GM19238 (cell line): ENCODE data around the gene AFF4.
A peak's percentile ranks its signal among the peaks of the same experiment; 100 is the strongest.

Experiments
- DNase-seq: peaks from one replicate; pipeline ENCODE4 v3.0.0; 2011; ENCODE audit warnings: low spot score; ENCODE audit not compliant: insufficient read length

Gene AFF4

DNA sequence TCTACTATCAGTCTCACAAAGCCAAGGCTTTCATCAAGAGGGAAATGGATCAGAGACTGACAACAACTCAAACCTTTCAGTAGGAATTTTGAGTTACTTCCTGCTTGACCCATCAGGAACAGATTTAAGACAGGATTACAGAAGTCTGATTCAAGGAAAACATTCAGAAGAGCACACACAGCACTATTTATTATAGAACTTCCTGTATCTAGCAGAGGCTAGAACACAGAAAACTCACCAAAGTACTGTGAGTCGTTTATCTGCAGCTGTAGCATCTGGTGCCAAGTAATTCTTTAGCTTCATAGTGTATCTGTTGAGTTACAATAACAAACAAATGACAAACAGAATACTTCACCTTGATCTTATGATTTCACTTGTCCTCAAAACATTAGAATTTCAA is 76.2 kb downstream of the AFF4 start:
- no peak for DNase-seq

DNA sequence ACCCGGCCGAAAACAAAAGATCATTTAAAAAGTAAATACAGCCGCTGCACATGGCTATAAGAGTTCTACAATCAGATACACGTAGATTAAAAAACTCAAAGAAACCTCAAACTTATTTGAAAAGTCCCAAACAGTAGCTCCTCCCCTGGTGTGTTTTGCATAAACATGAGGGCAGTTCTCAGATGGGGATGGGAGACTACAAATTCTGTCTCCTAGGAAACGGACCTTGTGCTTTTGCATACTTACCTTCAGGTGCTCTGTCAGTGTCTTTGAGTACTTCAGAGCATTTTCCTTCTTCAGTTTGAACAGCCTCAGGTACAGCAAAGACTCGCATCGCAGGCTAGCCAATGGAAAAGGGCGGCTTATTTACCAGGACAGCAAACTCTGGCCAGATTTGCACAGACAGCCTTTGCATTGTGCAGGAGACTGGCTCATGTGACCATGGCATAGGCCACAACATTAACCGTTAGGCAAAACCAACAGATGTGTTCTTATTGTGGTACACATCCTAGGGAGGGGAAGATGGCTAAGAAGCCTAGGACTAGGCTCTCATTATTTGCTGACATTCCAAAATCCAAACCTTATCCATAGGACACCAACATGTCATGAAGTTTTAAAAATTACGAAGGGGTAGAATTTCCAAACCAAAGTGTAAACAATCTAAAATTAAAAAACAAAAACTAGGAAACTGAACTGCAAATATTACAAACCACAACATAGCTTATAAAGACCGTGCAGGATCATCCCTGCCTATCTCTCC is 77.2 kb downstream of the AFF4 start:
- DNase-seq, result no peak

GRCh38 chr5:132884548-132884947 is 78.9 kb downstream of the AFF4 start:
- no peak for DNase-seq

- no peak for DNase-seq
Observed at GRCh38 chr5:132883261-132883834, 80.1 kb downstream of the AFF4 start.

DNA sequence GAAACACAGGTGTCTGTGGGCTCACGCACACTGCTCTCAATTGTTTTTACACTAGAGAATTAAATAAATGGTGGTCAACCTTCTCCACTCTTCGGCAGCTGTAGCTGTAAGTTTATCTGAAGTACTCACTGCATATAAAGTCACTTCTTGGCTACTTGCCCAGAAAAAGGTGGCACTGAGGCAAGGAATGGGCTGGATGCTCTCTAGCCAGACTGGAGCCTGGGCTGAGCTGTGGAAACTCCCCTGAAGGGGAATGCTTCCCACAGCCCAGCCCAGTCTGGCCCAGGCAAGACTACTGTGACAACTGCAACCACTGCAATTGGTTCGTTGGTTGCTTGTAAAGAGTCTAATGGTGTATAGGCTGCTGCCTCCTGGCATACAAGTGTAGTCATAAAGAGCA is 85.5 kb downstream of the AFF4 start:
- DNase-seq, result no peak

GRCh38 chr5:132877466-132877865 is 86.0 kb downstream of the AFF4 start:
- no peak for DNase-seq

- DNase-seq, result no peak
Observed at GRCh38 chr5:132876020-132876759, 87.2 kb downstream of the AFF4 start.

GRCh38 chr5:132873930-132874271 is 89.5 kb downstream of the AFF4 start:
- no peak for DNase-seq

DNA sequence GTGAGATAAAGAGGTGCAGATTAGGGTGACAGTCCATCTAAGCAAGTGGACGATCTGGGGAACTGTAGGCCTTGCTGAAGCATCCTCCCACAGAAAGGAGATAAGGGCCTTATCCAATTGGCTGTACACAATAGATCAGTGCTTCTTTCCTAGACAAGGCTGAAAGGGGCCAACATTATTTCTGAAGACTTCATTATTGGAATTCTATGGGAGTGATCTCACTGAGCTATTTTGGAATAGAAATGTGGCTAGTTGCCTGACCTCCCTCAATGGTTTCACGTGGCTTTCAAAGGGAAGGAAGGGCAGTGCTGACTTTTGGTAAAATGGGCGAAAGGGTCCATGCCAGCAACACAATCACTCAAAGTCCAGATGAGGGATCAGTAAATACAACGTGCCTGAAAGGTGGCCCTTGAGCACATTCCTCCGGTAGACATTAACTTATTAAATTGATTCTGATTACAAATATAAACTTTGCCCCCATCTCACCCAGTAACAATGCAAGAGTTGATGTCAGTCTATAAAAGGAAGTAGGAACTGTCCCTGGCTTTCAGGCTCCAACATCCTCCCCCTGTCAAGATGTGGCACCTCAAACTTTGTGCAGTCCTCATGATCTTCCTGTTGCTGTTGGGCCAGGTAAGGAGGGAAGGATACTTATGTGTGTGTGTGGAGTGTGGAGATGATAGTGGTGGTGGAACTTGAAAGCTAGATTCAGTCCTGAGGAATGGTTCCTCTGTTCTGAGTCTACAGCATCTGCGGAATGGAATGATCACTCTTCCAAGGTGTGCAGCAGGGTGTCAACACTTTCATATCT is 90.1 kb downstream of the AFF4 start, which contains the start of gene LEAP2:
Gene LEAP2, plus strand, starts transcription at position 550 of the 811 bp plus-strand sequence. Its CDS starts 27 bp downstream, at position 577.
- no peak for DNase-seq

- no peak for DNase-seq
Observed at GRCh38 chr5:132872788-132873118, 90.7 kb downstream of the AFF4 start.

GRCh38 chr5:132871459-132872284 is 91.8 kb downstream of the AFF4 start:
- DNase-seq, result no peak

GRCh38 chr5:132870801-132871200 is 92.6 kb downstream of the AFF4 start:
- no peak for DNase-seq

- no peak for DNase-seq
Observed at GRCh38 chr5:132868754-132869153, 94.7 kb downstream of the AFF4 start.

DNA sequence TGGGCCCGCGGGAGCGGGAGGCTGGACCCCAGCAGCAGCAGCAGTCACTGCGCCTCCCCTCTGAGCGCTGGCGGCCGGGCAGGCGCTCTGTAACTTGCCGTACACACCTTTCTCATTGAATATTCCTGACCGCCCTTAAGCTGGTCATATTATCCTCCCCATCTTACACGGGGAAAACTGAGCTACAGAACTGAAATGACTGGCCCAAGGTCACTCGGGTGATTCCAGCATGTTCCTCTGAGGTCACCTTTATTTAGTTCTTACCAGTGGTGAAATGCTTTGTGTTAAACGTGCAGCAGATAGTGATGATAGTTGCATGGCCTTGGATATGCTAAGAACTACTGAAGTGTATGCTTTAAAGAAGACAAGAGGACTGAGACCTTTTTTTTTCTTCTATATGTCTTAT is 96.4 kb downstream of the AFF4 start:
- DNase-seq, result peak; percentile 17

DNA sequence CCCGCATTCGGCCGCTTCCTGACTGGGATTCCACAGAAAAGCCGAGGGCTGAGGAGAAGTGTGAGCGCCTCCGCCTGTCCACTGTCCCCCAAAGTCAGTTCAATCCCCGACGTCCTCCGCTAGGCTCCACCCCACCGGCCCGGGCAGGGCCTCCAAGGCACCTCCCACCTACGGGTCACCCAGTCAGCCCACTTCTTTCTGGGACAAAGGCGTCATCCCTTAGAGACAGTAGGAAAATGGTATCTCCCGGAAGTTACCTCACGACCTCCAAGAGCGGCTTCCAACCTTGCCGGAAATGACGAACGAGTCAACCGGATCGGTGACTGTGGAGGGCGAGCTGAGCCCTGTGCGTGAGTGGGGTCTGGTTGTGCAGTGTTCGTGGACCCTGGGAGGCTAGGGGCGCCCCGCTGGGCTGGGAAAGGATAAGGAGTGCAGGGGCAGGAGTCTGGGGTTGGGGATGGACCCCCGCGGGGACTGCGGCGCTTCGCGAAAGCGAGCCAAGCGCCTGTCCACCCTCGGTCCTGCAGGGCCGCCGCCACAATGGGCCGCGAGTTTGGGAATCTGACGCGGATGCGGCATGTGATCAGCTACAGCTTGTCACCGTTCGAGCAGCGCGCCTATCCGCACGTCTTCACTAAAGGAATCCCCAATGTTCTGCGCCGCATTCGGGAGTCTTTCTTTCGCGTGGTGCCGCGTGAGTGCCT is 96.9 kb downstream of the AFF4 start, which contains the start of the genes GDF9 and UQCRQ:
Gene GDF9, minus strand, starts transcription at position 128 of the 704 bp plus-strand sequence. CDS start 1,936 bp downstream, outside the sequence.
Gene UQCRQ, plus strand, starts transcription at position 301 of the 704 bp plus-strand sequence. Its CDS starts 240 bp downstream, at position 541.
- DNase-seq, result peak; percentile 93

DNA sequence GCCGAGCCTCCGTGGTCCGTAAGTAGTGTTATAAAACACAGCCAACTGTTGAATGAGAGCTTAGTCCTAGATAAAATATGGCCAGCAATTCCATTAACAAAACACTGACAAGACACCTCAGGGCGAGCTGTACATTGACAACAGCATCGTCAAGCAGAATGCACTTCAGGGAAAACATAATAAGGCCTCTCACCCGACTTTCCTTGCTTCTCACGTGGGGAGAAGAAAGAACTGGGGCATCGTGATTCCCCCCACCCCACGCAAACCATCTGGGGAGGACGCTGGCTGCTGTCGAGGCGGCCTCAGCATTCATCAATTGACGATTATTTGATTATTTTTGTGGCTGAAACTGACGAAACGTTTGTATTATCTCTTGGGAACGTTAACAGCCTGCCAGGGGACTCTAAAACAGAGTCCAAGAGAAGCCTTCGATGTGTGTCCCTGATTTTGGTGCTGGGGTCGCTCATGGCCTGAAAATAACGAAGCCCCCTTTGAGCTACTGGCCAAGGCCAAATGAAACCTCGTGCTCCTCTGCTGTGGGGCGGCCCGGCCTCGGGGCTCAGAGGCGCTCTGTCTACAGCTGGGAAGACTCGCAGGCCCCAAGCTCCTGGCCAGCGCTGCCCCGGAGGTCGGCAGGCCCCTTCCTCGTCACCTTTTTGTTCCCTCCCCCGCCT is 97.6 kb downstream of the AFF4 start:
- peak; percentile 7 for DNase-seq

- DNase-seq, result no peak
Observed at GRCh38 chr5:132860742-132861141, 102.7 kb downstream of the AFF4 start.

DNA sequence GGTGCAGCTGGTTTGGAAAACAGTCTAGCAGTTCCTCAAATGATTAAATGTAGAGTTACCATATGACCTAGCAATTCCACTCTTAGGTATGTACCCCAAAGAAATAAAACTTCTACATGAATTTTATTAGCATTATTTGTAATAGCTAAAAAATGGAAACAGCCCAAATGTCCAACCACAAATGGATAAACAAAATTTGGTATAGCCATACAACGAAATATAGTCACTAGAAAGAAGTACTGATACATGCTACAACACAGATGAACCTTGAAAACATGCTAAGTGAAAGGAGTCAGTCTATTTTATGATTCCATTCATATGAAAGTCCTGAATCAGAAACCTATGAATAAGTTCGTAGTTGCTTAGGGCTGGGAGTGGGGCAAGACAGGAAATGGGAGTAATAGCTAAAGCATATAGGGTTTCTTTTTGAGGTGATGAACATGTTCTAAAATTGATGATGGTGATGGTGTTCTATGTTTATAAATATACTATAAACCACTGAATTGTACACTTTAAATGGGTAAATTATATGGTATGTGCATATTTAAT is 103.5 kb downstream of the AFF4 start:
- no peak for DNase-seq

GRCh38 chr5:132856011-132856410 is 107.4 kb downstream of the AFF4 start:
- DNase-seq, result no peak
